OCI-LY7 (cell line): Measurements from ENCODE around the gene KNG1. TPM values are rescaled to one million over a fixed set of nuclear protein-coding genes. Genes with fewer than 3 reads are reported as not detected.

Experiments used
- BruUV-seq: library from RNA; stranded (reverse); fragments of 400-500 nt; replicated peaks from 2 replicates; lab custom pipeline; 2021; lab: Mats Ljungman, UMichigan
- CTCF ChIA-PET: fragments of 300-600 bp; sonication (Branson Sonifier 250); formaldehyde crosslinking; loops from one replicate; lab custom pipeline; 2022; ENCODE audit warnings: antibody characterized with exemption; ENCODE audit not compliant: unreplicated experiment; lab: Charles Lee
- POLR2A ChIA-PET: fragments of 300-600 bp; sonication (Branson Sonifier 250); formaldehyde crosslinking; loops from one replicate; lab custom pipeline; 2022; ENCODE audit warnings: antibody characterized with exemption; lab: Charles Lee
- DNase-seq: peaks from one replicate; pipeline ENCODE4 v3.0.0-alpha.2; 2015; ENCODE audit warnings: low spot score
- H2AFZ ChIP-seq: fragments of 200-600 bp; sonication (generic), shearing (Covaris generic); 2 replicates; pipeline ENCODE4 v1.6.1; 2014; ENCODE audit warnings: mild to moderate bottlenecking, antibody characterized with exemption, low read length, moderate library complexity
- H3K27ac ChIP-seq: fragments of 200-600 bp; sonication (generic); 2 replicates; pipeline ENCODE4 v1.5.1; 2014; ENCODE audit warnings: mixed run types, low read depth, mild to moderate bottlenecking, moderate library complexity, low read length, inconsistent platforms; ENCODE audit not compliant: poor library complexity, severe bottlenecking
- H3K36me3 ChIP-seq: fragments of 200-600 bp; sonication (generic); 2 replicates; pipeline ENCODE4 v1.6.1; 2014; ENCODE audit warnings: mild to moderate bottlenecking, antibody characterized with exemption, low read length, moderate library complexity, mixed read lengths; ENCODE audit not compliant: insufficient read depth
- H3K4me1 ChIP-seq: fragments of 200-600 bp; sonication (generic); 2 replicates; pipeline ENCODE4 v1.5.1; 2014; ENCODE audit warnings: mild to moderate bottlenecking, low read length; ENCODE audit not compliant: insufficient read depth, poor library complexity, severe bottlenecking
- H3K4me2 ChIP-seq: fragments of 200-600 bp; sonication (generic); 2 replicates; pipeline ENCODE4 v1.6.1; 2014; ENCODE audit warnings: mild to moderate bottlenecking, low read length
- H3K4me3 ChIP-seq: fragments of 200-600 bp; sonication (generic); 2 replicates; pipeline ENCODE4 v1.5.1; 2014; ENCODE audit warnings: mild to moderate bottlenecking, low read depth, low read length; ENCODE audit not compliant: poor library complexity, severe bottlenecking
- H3K79me2 ChIP-seq: fragments of 200-600 bp; sonication (generic); 2 replicates; pipeline ENCODE4 v1.6.1; 2016; ENCODE audit warnings: low read depth, mild to moderate bottlenecking, low read length, moderate library complexity, mixed read lengths; ENCODE audit not compliant: insufficient read depth
- H3K9me2 ChIP-seq: fragments of 200-600 bp; sonication (generic); 2 replicates; pipeline ENCODE4 v1.6.1; 2016; ENCODE audit warnings: mild to moderate bottlenecking, low read length, mixed read lengths; ENCODE audit not compliant: insufficient read depth
- H3K9me3 ChIP-seq: fragments of 200-600 bp; sonication (generic); 2 replicates; pipeline ENCODE4 v1.6.1; 2014; ENCODE audit warnings: mild to moderate bottlenecking, mixed run types, low read length, mixed read lengths
- H4K20me1 ChIP-seq: fragments of 200-600 bp; sonication (generic); 2 replicates; pipeline ENCODE4 v1.6.1; 2014; ENCODE audit warnings: mild to moderate bottlenecking, antibody characterized with exemption, low read length, moderate library complexity, mixed read lengths; ENCODE audit not compliant: insufficient read depth
- EZH2phosphoT487 ChIP-seq: fragments of 200-600 bp; sonication (generic); IDR thresholded peaks from 2 replicates; pipeline ENCODE4 v1.6.1; 2018; ENCODE audit warnings: low read depth, borderline replicate concordance, mild to moderate bottlenecking, mixed run types, antibody characterized with exemption, low read length, moderate library complexity, mixed read lengths
- intact Hi-C: fragments of 100-400 bp; cut with micrococcal nuclease; formaldehyde crosslinking; loops from one replicate; pipeline ENCODE4 v1.10.0; 2022; ENCODE audit not compliant: unreplicated experiment
- total RNA-seq, 2 experiments: library from RNA; depleted of rRNA in 1 of 2; stranded (reverse); fragments of >200 nt in 1 of 2; shearing (Covaris generic) in 1 of 2; gene quantifications; 2 replicates each; pipeline ENCODE4 v1.2.3, GENCODE V29; 2014 to 2022
- TF ChIP-seq, protein P1 (sequence below): fragments of 200-600 bp; sonication (generic); conservative IDR thresholded peaks from 2 replicates; pipeline ENCODE4 v1.5.1; 2014; ENCODE audit warnings: mild to moderate bottlenecking, antibody characterized with exemption, low read length, moderate library complexity, mixed read lengths

Gene KNG1
- total RNA-seq, 2 experiments from 2014 or later, result not detected

DNA sequence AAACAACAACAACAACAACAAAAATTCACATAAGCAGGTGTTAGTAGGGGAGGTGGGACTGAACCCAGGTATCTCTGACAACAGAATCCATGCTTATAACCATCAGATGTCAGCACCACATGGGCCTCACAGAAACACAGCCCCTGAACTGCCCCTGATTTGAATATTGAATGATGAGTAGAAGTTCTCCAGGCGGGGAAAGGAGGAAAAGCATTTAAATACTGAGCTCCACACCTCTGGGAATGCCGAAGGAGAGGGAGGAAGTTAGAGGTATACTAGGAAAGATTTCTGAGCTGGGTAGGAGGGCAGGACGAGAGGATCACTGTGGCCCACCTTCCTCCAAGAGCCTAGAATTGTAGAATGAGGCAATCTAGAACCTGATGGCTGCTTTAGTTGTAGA is 34.3 kb downstream of the KNG1 start:
- no peaks in the 10 kb centered on the region for H3K79me2 ChIP-seq
- H3K27ac ChIP-seq, result no peak overlapping the region
- no peaks in the 10 kb centered on the region for H3K9me2 ChIP-seq
- TF ChIP-seq EZH2phosphoT487, result no peak
- TF ChIP-seq, protein P1, sequence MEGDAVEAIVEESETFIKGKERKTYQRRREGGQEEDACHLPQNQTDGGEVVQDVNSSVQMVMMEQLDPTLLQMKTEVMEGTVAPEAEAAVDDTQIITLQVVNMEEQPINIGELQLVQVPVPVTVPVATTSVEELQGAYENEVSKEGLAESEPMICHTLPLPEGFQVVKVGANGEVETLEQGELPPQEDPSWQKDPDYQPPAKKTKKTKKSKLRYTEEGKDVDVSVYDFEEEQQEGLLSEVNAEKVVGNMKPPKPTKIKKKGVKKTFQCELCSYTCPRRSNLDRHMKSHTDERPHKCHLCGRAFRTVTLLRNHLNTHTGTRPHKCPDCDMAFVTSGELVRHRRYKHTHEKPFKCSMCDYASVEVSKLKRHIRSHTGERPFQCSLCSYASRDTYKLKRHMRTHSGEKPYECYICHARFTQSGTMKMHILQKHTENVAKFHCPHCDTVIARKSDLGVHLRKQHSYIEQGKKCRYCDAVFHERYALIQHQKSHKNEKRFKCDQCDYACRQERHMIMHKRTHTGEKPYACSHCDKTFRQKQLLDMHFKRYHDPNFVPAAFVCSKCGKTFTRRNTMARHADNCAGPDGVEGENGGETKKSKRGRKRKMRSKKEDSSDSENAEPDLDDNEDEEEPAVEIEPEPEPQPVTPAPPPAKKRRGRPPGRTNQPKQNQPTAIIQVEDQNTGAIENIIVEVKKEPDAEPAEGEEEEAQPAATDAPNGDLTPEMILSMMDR, result no peak
- no peaks in the 10 kb centered on the region for H3K36me3 ChIP-seq
- no TSS peak for BruUV-seq
- H3K4me3 ChIP-seq, result no peak overlapping the region
- no peaks in the 10 kb centered on the region for H3K9me3 ChIP-seq
- POLR2A ChIA-PET, result no interaction called here
- intact Hi-C loops, result no loop called here
- H3K4me1 ChIP-seq, result no peaks in the 10 kb centered on the region
- H4K20me1 ChIP-seq, result no peaks in the 10 kb centered on the region
- H2AFZ ChIP-seq, result no peak overlapping the region
- DNase-seq, result no peak
- H3K4me2 ChIP-seq, result no peak overlapping the region
- CTCF ChIA-PET, result no interaction called here

DNA sequence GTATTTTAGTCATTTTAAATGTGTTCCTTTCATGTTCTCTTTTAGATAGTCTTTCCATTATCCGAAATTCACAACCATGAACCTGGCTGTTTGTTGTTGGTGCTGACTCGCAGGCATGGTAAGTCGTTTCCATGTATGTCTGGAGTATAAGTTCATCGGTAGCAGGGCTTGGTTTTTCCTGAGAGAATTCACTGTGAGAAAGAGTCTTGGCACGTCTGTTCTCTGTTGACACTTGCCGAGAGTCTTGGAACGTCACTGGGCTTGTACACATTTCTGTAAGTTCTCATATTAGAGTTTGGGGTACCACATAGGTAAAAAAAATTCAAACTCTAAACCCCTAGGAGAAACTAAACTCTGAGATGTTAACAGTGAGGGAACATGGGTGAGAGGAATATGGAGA is 36.8 kb downstream of the KNG1 start:
- intact Hi-C loops, result no loop called here
- BruUV-seq, result no TSS peak
- TF ChIP-seq EZH2phosphoT487, result no peak
- TF ChIP-seq, protein P1, result no peak
- ChIA-PET POLR2A (interaction anchor here (0.5 to 0.6 kb wide), 4 partner anchors 45 to 486 kb away, joined by 5 to 8 read pairs (median 5); no protein-coding TSS in a partner anchor), CTCF (no interaction called here)
- H3K36me3 ChIP-seq, result no peaks in the 10 kb centered on the region
- no peaks in the 10 kb centered on the region for H4K20me1 ChIP-seq
- no peak overlapping the region for H3K4me3 ChIP-seq
- no peaks in the 10 kb centered on the region for H3K79me2 ChIP-seq
- no peak for DNase-seq
- no peak overlapping the region for H2AFZ ChIP-seq
- no peak overlapping the region for H3K4me2 ChIP-seq
- no peaks in the 10 kb centered on the region for H3K4me1 ChIP-seq
- no peaks in the 10 kb centered on the region for H3K9me2 ChIP-seq
- H3K27ac ChIP-seq, result no peak overlapping the region
- no peaks in the 10 kb centered on the region for H3K9me3 ChIP-seq

DNA sequence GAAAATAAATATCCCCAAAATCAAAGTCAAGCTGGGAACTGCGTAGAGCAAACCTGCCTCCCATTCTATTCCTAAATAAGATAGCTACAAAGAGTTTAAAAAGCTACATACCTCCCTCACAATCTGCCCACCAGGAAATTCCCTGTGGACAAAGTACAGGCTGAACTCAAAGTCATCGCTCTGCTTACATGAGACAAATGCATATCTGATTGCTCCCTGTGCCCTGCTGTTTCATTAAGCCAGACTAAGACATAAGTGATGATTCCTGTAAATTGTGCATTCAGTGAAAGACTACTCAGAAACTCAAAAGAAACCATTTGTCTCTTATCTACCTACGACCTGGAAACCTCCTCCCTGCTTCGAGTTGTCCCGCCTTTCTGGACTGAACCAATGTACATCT is 37.7 kb downstream of the KNG1 start:
- Histone ChIP-seq H4K20me1 (no peaks in the 10 kb centered on the region), H3K79me2 (no peaks in the 10 kb centered on the region), H2AFZ (no peak overlapping the region), H3K27ac (no peak overlapping the region), H3K4me2 (no peak overlapping the region), H3K9me2 (no peaks in the 10 kb centered on the region), H3K4me1 (no peaks in the 10 kb centered on the region), H3K4me3 (no peak overlapping the region), H3K9me3 (no peaks in the 10 kb centered on the region), H3K36me3 (no peaks in the 10 kb centered on the region)
- intact Hi-C loops, result loop anchor here (5.0 kb wide), 1 partner anchor 138 kb away; no protein-coding TSS in a partner anchor
- no peak for DNase-seq
- CTCF ChIA-PET, result interaction anchor here (0.6 kb wide), 1 partner anchor 65 kb away, joined by 3 read pairs; no protein-coding TSS in a partner anchor
- TF ChIP-seq, protein P1, result no peak
- no peak for TF ChIP-seq EZH2phosphoT487
- no TSS peak for BruUV-seq
- POLR2A ChIA-PET, result no interaction called here
